GM12801 (cell line): ENCODE measurements around the gene TM4SF5.

ENCODE experiments used
- CTCF ChIP-seq: IDR thresholded peaks from one replicate; pipeline ENCODE4 v1.5.1; 2011; ENCODE audit warnings: control low read depth; ENCODE audit not compliant: insufficient read length; ENCODE audit errors: extremely low read depth

TM4SF5 gene

GRCh38 chr17:4769628-4770027 lies 2.1 kb upstream of the TM4SF5 start:
- TF ChIP-seq CTCF, result no peak

- no peak for TF ChIP-seq CTCF
These were observed 538 bp downstream of the TM4SF5 start for GRCh38 chr17:4772235-4772613.

- no peak for TF ChIP-seq CTCF
These were observed 6.5 kb downstream of the TM4SF5 start for GRCh38 chr17:4777969-4778760.

GRCh38 chr17:4780325-4780955 lies 8.8 kb downstream of the TM4SF5 start:
- no peak for TF ChIP-seq CTCF

GRCh38 chr17:4782652-4783051 lies 11.0 kb downstream of the TM4SF5 start:
- TF ChIP-seq CTCF, result no peak

- no peak for TF ChIP-seq CTCF
These were observed 13.8 kb downstream of the TM4SF5 start for GRCh38 chr17:4785311-4786105.

- TF ChIP-seq CTCF, result no peak
These were observed 14.4 kb downstream of the TM4SF5 start, which contains the start of gene VMO1 for GRCh38 chr17:4786106-4786511. TSS of gene VMO1 (minus strand) at chr17:4786364. CDS start at chr17:4786352, 12 bp downstream.
